Raji (cell line): ENCODE data around the gene KAZN.

Experiments used
- POLR2A ChIP-seq: IDR thresholded peaks from 2 replicates; pipeline ENCODE4 v1.6.1; 2011; ENCODE audit warnings: low read depth, low read length, control low read depth; ENCODE audit not compliant: insufficient read depth

Gene KAZN

GRCh38 chr1:15107058-15107687, 508.7 kb downstream of the KAZN start:
- TF ChIP-seq POLR2A, result no peak

GRCh38 chr1:15107911-15108310, 509.4 kb downstream of the KAZN start:
- TF ChIP-seq POLR2A, result no peak

GRCh38 chr1:15110128-15110866, 511.8 kb downstream of the KAZN start:
- TF ChIP-seq POLR2A, result no peak

- no peak for TF ChIP-seq POLR2A
These were observed 512.4 kb downstream of the KAZN start for GRCh38 chr1:15110867-15111230.

GRCh38 chr1:15113146-15113545, 514.7 kb downstream of the KAZN start:
- no peak for TF ChIP-seq POLR2A

GRCh38 chr1:15114884-15115283, 516.4 kb downstream of the KAZN start:
- TF ChIP-seq POLR2A, result no peak

GRCh38 chr1:15115542-15116330, 517.3 kb downstream of the KAZN start:
- TF ChIP-seq POLR2A, result no peak

- no peak for TF ChIP-seq POLR2A
These were observed 518.5 kb downstream of the KAZN start for GRCh38 chr1:15116966-15117365.

- TF ChIP-seq POLR2A, result no peak
These were observed 519.3 kb downstream of the KAZN start for GRCh38 chr1:15117671-15118325.

- TF ChIP-seq POLR2A, result no peak
These were observed 520.1 kb downstream of the KAZN start for GRCh38 chr1:15118579-15118978.

GRCh38 chr1:15120251-15120945, 521.9 kb downstream of the KAZN start:
- no peak for TF ChIP-seq POLR2A

GRCh38 chr1:15122331-15122730, 523.8 kb downstream of the KAZN start:
- TF ChIP-seq POLR2A, result no peak

GRCh38 chr1:15123270-15123669, 524.8 kb downstream of the KAZN start:
- no peak for TF ChIP-seq POLR2A

GRCh38 chr1:15123925-15124324, 525.4 kb downstream of the KAZN start:
- no peak for TF ChIP-seq POLR2A

GRCh38 chr1:15124362-15125100, 526.0 kb downstream of the KAZN start:
- no peak for TF ChIP-seq POLR2A
